K562 (cell line): ENCODE data around the gene ADAM8. TPM values are rescaled to one million over a fixed set of nuclear protein-coding genes. Genes with fewer than 3 reads are reported as not detected.

Experiments used
- ATF6 ChIP-seq: sonication (generic); formaldehyde crosslinking; IDR thresholded peaks from 2 replicates; pipeline ENCODE4 v1.4.0; 2020; ENCODE audit warnings: mild to moderate bottlenecking, missing genetic modification reagents
- BDP1 ChIP-seq: IDR thresholded peaks from 3 replicates; pipeline ENCODE4 v1.6.1; 2011; ENCODE audit not compliant: insufficient read length, insufficient read depth
- CBX3 ChIP-seq, 2 experiments: IDR thresholded peaks; 1 replicate in 1 of 2; 2 replicates in 1 of 2; pipeline ENCODE4 v1.6.1; 2012; ENCODE audit warnings: inconsistent platforms in 2 of 2, low read length in 2 of 2, borderline replicate concordance in 1 of 2, control low read depth in 1 of 2
- EGR1 ChIP-seq: fragments of 450-650 bp; conservative IDR thresholded peaks from 2 replicates; pipeline ENCODE4 v1.6.1; 2017; ENCODE audit warnings: mild to moderate bottlenecking
- ETV1 ChIP-seq: fragments of 450-650 bp; conservative IDR thresholded peaks from 2 replicates; pipeline ENCODE4 v1.6.1; 2016; ENCODE audit warnings: missing genetic modification characterization, control low read depth, low read depth, missing compliant biosample characterization
- GABPB1 ChIP-seq: sonication (generic); formaldehyde crosslinking; IDR thresholded peaks from 2 replicates; pipeline ENCODE4 v1.8.0; 2022; ENCODE audit warnings: mild to moderate bottlenecking, missing genetic modification reagents
- HCFC1 ChIP-seq: IDR thresholded peaks from 2 replicates; pipeline ENCODE4 v1.6.1; 2012; ENCODE audit warnings: low read depth, low read length, improper control_type of control experiment
- HDAC1 ChIP-seq, 2 experiments: fragments of 450-650 bp; IDR thresholded peaks; 2 replicates each; pipeline ENCODE4 v1.6.1; 2016 to 2017; ENCODE audit warnings: inconsistent platforms in 1 of 2, mild to moderate bottlenecking in 1 of 2, moderate library complexity in 1 of 2
- HMG20B ChIP-seq: fragments of 250-450 bp; sonication (Bioruptor Pico); IDR thresholded peaks from 2 replicates; pipeline ENCODE4 v1.5.0; 2021; ENCODE audit warnings: mild to moderate bottlenecking
- JUND ChIP-seq, 2 experiments: IDR thresholded peaks; 2 replicates in 1 of 2; 3 replicates in 1 of 2; pipeline ENCODE4 v1.6.1; 2011; ENCODE audit warnings: borderline replicate concordance in 2 of 2, low read depth in 2 of 2, low read length in 2 of 2, improper control_type of control experiment in 1 of 2, missing biosample characterization in 1 of 2, missing genetic modification characterization in 1 of 2, missing genetic modification reagents in 1 of 2
- KDM2B ChIP-seq: fragments of 250-450 bp; sonication (Bioruptor Pico); IDR thresholded peaks from 2 replicates; pipeline ENCODE4 v1.8.0; 2021; ENCODE audit warnings: mild to moderate bottlenecking, moderate library complexity
- LEF1 ChIP-seq: fragments of 450-650 bp; IDR thresholded peaks from 2 replicates; pipeline ENCODE4 v1.6.1; 2016; ENCODE audit warnings: mild to moderate bottlenecking
- NR2C2 ChIP-seq, 2 experiments: fragments of 200-800 bp in 1 of 2; sonication (Bioruptor generic) in 1 of 2; sonication (generic) in 1 of 2; formaldehyde crosslinking in 1 of 2; IDR thresholded peaks; 2 replicates each; pipeline versions ENCODE4 v1.6.1 to v1.8.0; 2016 to 2022; ENCODE audit warnings: mild to moderate bottlenecking in 1 of 2, missing compliant biosample characterization in 1 of 2, missing genetic modification characterization in 1 of 2, missing genetic modification reagents in 1 of 2
- RBBP5 ChIP-seq: fragments of 200-600 bp; sonication (generic); IDR thresholded peaks from 2 replicates; pipeline ENCODE4 v1.6.1; 2012; ENCODE audit warnings: borderline replicate concordance, mild to moderate bottlenecking, low read length, control low read depth, inconsistent platforms; ENCODE audit not compliant: insufficient read depth, poor library complexity, severe bottlenecking
- RBM15 ChIP-seq: fragments of 200-400 bp; formaldehyde crosslinking; IDR thresholded peaks from 2 replicates; pipeline ENCODE4 v1.6.1; 2018; ENCODE audit warnings: mild to moderate bottlenecking, low read length, moderate library complexity; ENCODE audit not compliant: insufficient read depth
- SNRNP70 ChIP-seq: fragments of 200-400 bp; formaldehyde crosslinking; optimal IDR thresholded peaks from 2 replicates; pipeline ENCODE3; 2017; ENCODE audit warnings: low read depth, low read length
- TAL1 ChIP-seq: fragments of 450-650 bp; IDR thresholded peaks from 2 replicates; pipeline ENCODE4 v1.6.1; 2016; ENCODE audit warnings: mild to moderate bottlenecking
- TBP ChIP-seq: optimal IDR thresholded peaks from 2 replicates; pipeline ENCODE3; 2011; ENCODE audit warnings: low read depth, low read length, improper control_type of control experiment
- UBTF ChIP-seq, 2 experiments: IDR thresholded peaks; 2 replicates each; pipeline ENCODE4 v1.6.1; 2012; ENCODE audit warnings: improper control_type of control experiment in 2 of 2, low read depth in 2 of 2, low read length in 2 of 2, borderline replicate concordance in 1 of 2
- ZBTB1 ChIP-seq: sonication (generic); formaldehyde crosslinking; IDR thresholded peaks from 2 replicates; pipeline ENCODE4 v1.8.1; 2023; ENCODE audit warnings: missing genetic modification reagents, low read depth, mild to moderate bottlenecking, borderline replicate concordance
- ZFPM2 ChIP-seq: fragments of 250-450 bp; sonication (Bioruptor Pico); IDR thresholded peaks from 2 replicates; pipeline ENCODE4 v1.5.1; 2022; ENCODE audit warnings: mild to moderate bottlenecking
- ZNF133 ChIP-seq: fragments of 250-450 bp; sonication (Bioruptor Pico); IDR thresholded peaks from 2 replicates; pipeline ENCODE4 v1.4.0; 2020; ENCODE audit warnings: mild to moderate bottlenecking
- ZNF184 ChIP-seq: sonication (generic); formaldehyde crosslinking; IDR thresholded peaks from 2 replicates; pipeline ENCODE4 v1.5.0; 2020; ENCODE audit warnings: missing genetic modification reagents
- ZSCAN29 ChIP-seq: fragments of 450-650 bp; IDR thresholded peaks from 2 replicates; pipeline ENCODE4 v1.6.1; 2017
- polyA plus RNA-seq, 8 experiments: library from polyadenylated mRNA; depleted of rRNA in 4 of 8; stranded (reverse) in 5 of 8; unstranded in 3 of 8; fragments of >200 nt; fragmentation: Nextera tagmentation in 2 of 8; fragmentation: Illumina TruSeq in 1 of 8; extraction: Ambion mirVana in 2 of 8; extraction: Trizol in 1 of 8; gene quantifications; 2 replicates each; pipeline versions ENCODE4 v1.2.1 to v1.2.3, GENCODE V29; 2011 to 2014; ENCODE audit warnings: inconsistent platforms in 1 of 8, missing spikeins in 1 of 8
- total RNA-seq, 7 experiments: library from RNA; depleted of rRNA in 6 of 7; stranded (reverse); fragments of >200 nt in 6 of 7; fragmentation: Illumina TruSeq in 2 of 7; extraction: Trizol in 2 of 7; gene quantifications; 2 replicates each; pipeline versions ENCODE4 v1.2.1 to v1.2.3, GENCODE V29; 2011 to 2021; ENCODE audit warnings: low replicate concordance in 1 of 7

Gene ADAM8
- total and polyA plus RNA-seq, 9 of the 15 experiments (the other 6 are each of a cell fraction or from before 2014, with no cell fraction given), result 0.07 to 7.0 (median 1.1) TPM

GRCh38 chr10:133278577-133279265 is 2.1 kb upstream of the ADAM8 start (continued):
- TF ChIP-seq LEF1 (peak; percentile 78; the same call in 1 of the 2 replicates), TAL1 (peak; percentile 49; the same call in 1 of the 2 replicates), HDAC1 (IDR thresholded peaks at IDR 0.05) (0 out of 4 replicates have a peak, but pooled peaks of 1 of the 2 experiments have one; percentile 13), JUND (IDR thresholded peaks at IDR 0.05; ENCODE audit: borderline replicate concordance, low read depth, low read length) (0 out of 2 replicates have a peak, but pooled peaks have one; percentile 39), JUND (tag; IDR thresholded peaks at IDR 0.05; ENCODE audit: borderline replicate concordance, low read depth, low read length) (peak; percentile 18; the same call in 1 of the 3 replicates), BDP1 (no peak), ZSCAN29 (no peak), SNRNP70 (no peak), RBBP5 (peak; percentile 43), ZBTB1 (CRISPR knock-in tag) (no peak), KDM2B (no peak), CBX3 (IDR thresholded peaks at IDR 0.05; ENCODE audit: borderline replicate concordance in 1 of 2, low read length in 2 of 2) (peak in 1 of 2 experiments; percentile 38; a peak in 1 of 3 replicates), EGR1 (peak; percentile 77), ATF6 (CRISPR knock-in tag) (0 out of 2 replicates have a peak, but pooled peaks have one; percentile 65), NR2C2 (CRISPR knock-in tag; IDR thresholded peaks at IDR 0.05) (no peak), NR2C2 (tag; IDR thresholded peaks at IDR 0.05) (peak; percentile 31; the same call in 1 of the 2 replicates), GABPB1 (peak; percentile 23; the same call in 1 of the 2 replicates), ZNF133 (CRISPR knock-in tag) (no peak), TBP (peak; percentile 21), HCFC1 (0 out of 2 replicates have a peak, but pooled peaks have one; percentile 29), ZFPM2 (CRISPR knock-in tag) (no peak), UBTF (IDR thresholded peaks at IDR 0.05; ENCODE audit: borderline replicate concordance in 1 of 2, low read depth in 2 of 2, low read length in 2 of 2) (peak in 1 of 2 experiments; percentile 45; a peak in 1 of 4 replicates), ZNF184 (CRISPR knock-in tag) (no peak), ETV1 (tag) (peak; percentile 65), HMG20B (CRISPR knock-in tag) (no peak), RBM15 (no peak)
